ENCODE results near the gene HDAC3.

The HDAC3 gene

DNA sequence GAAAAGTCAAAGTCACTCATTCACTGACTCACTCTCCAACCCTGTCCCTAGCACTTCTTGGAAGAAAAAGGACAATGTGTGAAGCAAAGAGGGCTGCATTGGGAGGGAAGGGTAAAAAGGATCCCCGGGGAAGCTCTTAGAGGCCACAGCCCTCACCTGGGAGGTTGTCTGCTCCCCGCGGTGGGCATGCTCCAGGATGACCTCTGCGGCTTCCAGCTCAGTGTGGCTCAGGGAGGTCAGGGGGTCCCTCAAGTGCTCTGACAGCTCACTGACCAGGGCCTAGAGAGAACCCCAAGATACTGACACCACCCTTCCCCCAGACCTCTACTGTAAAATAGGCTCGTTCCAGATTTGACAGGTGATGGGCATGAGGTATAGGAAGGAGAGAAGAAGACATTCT is 10.6 kb upstream of the HDAC3 start:
- ChIA-PET POLR2A (no interaction called here), CTCF (interaction anchor here (1.1 to 26.1 kb wide), 6 partner anchors 9 to 322 kb away, joined by 3 to 442 read pairs (median 6); partner anchors contain the start of genes DIAPH1, HDAC3, RELL2 and RNF14)
- no peak for DNase-seq (ENCODE audit: extremely low spot score)
- TF ChIP-seq, protein P1, sequence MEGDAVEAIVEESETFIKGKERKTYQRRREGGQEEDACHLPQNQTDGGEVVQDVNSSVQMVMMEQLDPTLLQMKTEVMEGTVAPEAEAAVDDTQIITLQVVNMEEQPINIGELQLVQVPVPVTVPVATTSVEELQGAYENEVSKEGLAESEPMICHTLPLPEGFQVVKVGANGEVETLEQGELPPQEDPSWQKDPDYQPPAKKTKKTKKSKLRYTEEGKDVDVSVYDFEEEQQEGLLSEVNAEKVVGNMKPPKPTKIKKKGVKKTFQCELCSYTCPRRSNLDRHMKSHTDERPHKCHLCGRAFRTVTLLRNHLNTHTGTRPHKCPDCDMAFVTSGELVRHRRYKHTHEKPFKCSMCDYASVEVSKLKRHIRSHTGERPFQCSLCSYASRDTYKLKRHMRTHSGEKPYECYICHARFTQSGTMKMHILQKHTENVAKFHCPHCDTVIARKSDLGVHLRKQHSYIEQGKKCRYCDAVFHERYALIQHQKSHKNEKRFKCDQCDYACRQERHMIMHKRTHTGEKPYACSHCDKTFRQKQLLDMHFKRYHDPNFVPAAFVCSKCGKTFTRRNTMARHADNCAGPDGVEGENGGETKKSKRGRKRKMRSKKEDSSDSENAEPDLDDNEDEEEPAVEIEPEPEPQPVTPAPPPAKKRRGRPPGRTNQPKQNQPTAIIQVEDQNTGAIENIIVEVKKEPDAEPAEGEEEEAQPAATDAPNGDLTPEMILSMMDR (IDR thresholded peaks at IDR 0.05; ENCODE audit: control extremely low read depth, extremely low read depth, low read depth, missing control alignments) = no peak

DNA sequence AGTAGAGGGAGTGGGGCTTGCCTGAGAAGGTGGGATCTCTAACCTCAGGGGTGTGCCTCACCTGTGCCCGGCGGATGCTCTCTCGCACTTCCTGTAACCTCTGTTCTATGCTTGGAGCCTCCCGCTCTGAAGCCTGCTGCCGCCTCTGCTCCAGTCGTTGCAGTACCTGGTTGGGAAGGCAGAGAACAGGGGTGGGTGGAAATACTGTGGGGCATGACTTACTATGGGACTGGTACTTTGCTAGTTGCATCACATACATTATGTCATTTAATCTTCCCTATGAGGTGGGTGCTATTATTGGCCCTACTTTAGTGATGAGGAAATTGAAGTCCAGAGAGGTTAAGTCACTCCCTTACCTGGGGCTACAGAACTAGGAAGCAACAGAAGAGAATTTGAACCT is 9.4 kb upstream of the HDAC3 start:
- TF ChIP-seq, protein P1 (IDR thresholded peaks at IDR 0.05; ENCODE audit: control extremely low read depth, extremely low read depth, low read depth, missing control alignments) = no peak
- POLR2A ChIA-PET = no interaction called here
- CTCF ChIA-PET = interaction anchor here (1.2 to 26.1 kb wide), 6 partner anchors 8 to 323 kb away, joined by 4 to 442 read pairs (median 6); partner anchors contain the start of genes DIAPH1, HDAC3, RELL2 and RNF14
- DNase-seq (ENCODE audit: extremely low spot score) = no peak

DNA sequence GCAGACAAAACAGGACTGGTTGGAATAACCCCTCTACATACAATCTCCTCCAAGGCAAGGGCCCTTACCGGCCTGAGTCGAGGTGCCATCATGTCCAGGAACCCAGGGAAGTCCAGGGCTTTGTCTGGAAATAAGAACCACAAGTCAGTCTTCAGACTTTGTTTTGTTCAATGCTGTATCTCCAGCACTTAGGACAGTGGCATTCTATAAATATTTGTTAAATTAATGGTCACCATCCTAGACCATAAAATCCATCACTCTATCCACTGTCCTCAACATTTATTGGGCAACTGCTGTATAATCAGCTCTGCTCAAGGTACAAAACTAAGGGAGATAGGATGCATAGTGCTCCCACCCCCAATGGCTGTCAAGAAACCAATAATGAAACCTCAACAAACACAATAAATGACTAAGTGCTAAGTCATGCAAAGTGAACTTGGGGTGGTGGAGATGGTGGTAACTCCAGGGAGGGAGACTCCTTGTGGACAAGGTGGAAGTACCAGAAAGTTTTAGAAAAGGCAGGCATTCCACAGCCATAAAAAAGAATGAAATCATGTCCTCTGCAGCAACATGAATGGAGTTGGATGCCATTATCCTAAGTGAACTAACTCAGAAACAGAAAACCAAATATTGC is 5.1 kb upstream of the HDAC3 start:
- TF ChIP-seq, protein P1 (IDR thresholded peaks at IDR 0.05; ENCODE audit: control extremely low read depth, extremely low read depth, low read depth, missing control alignments) = no peak
- CTCF ChIA-PET = interaction anchor here (1.7 to 26.1 kb wide), 7 partner anchors 9 to 327 kb away, joined by 6 to 442 read pairs (median 11); partner anchors contain the start of genes DIAPH1, FCHSD1 and RNF14
- POLR2A ChIA-PET = no interaction called here
- peak; percentile 54 for DNase-seq (ENCODE audit: extremely low spot score)

DNA sequence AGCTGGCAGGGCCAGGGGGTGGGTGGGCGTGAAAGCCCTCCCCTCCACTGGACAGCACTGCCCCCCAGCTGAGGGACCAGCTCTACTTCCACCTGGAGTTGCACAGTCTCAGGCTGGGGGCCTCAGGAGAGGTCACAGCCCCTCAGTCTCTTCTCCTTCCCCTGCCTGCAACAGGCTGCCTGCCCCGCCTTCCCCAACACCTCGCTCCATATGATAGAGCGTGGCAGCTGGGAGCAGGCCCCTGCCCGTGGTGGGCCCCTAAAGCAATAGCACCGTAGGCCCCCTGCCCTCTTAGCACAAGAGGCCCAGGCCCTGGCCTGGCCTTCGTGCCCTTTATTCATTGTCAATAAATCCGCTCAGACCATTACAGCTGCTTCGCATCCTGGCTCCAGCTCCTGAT is 4.0 kb upstream of the HDAC3 start:
- ChIA-PET CTCF (interaction anchor here (1.2 to 26.1 kb wide), 5 partner anchors 9 to 49 kb away, joined by 4 to 442 read pairs (median 11); partner anchors contain the start of genes DIAPH1 and FCHSD1), POLR2A (interaction anchor here (0.6 kb wide), 1 partner anchor 349 kb away, joined by 5 read pairs; no protein-coding TSS in a partner anchor)
- DNase-seq (ENCODE audit: extremely low spot score) = no peak
- TF ChIP-seq, protein P1 (IDR thresholded peaks at IDR 0.05; ENCODE audit: control extremely low read depth, extremely low read depth, low read depth, missing control alignments) = no peak

DNA sequence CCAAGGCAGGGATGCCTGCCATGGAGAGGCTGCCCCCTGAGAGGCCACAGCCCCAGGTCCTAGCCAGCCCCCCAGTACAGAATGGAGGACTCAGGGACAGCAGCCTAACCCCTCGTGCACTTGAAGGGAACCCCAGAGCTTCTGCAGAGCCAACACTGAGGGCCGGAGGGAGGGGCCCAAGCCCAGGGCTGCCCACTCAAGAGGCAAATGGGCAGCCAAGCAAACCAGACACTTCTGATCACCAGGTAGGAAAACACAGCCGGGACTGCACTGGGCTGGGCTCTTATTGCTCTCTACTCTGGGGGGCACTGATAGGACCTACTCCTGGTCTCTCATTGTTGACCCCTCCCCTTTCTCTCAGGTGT is 3.4 kb upstream of the HDAC3 start:
- POLR2A ChIA-PET = no interaction called here
- DNase-seq (ENCODE audit: extremely low spot score) = no peak
- CTCF ChIA-PET = interaction anchor here (1.0 to 26.1 kb wide), 5 partner anchors 8 to 48 kb away, joined by 3 to 442 read pairs (median 11); partner anchors contain the start of genes DIAPH1 and FCHSD1
- TF ChIP-seq, protein P1 (IDR thresholded peaks at IDR 0.05; ENCODE audit: control extremely low read depth, extremely low read depth, low read depth, missing control alignments) = no peak

DNA sequence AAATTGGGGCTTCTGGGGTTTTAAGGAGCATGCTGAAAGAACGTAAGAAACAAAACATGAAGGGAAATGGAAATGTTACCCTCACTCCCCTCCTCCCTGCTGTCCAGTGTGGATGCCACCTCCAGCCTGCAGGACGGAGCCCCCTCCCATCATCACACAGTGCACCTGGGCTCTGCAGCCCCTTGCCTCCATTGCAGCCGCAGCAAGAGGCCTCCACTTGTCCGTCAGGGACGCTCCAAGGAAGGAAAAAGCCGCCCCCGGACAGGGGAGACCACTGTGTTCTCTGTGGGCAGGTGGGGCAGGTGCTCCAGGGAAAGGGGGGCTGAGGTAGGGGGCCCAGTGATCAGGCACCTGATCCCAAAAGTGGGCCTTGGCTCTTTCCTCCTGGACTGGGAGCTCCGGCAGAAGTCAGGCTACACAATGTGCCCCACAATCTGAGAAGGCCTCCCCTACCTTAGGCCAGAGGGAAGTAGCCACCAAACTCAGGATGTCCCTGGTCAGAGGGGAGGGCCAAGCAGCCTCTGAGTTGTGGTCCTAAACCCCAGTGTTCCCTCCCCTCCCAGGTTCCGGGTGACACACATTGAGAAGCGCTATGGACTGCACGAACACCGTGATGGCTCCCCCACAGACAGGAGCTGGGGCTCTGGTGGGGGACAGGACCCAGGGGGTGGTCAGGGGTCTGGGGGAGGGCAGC is 2.9 kb upstream of the HDAC3 start:
- ChIA-PET CTCF (interaction anchor here (1.0 to 26.1 kb wide), 6 partner anchors 8 to 75 kb away, joined by 3 to 442 read pairs (median 15); partner anchors contain the start of genes DIAPH1 and FCHSD1), POLR2A (no interaction called here)
- TF ChIP-seq, protein P1 (IDR thresholded peaks at IDR 0.05; ENCODE audit: control extremely low read depth, extremely low read depth, low read depth, missing control alignments) = no peak
- DNase-seq (ENCODE audit: extremely low spot score) = no peak

All from GM10248 (cell line).